Gastroesophageal sphincter (tissue), 4 donors: ENCODE data around the gene ZFP69B. TPM values are rescaled to one million over a fixed set of nuclear protein-coding genes. Genes with fewer than 3 reads are reported as not detected.

Experiments
- ATAC-seq: fragments of 150-250 bp; one replicate; pipeline ENCODE4 v1.9.1; 2016; ENCODE audit warnings: mild to moderate bottlenecking, moderate library complexity
- H3K27ac ChIP-seq, 4 donors: fragments of 200-600 bp; sonication (generic) in 3 of 4; 1 replicate in 3 of 4; 2 replicates in 1 of 4; pipeline ENCODE4 v1.5.1; 2016 to 2019
- H3K27me3 ChIP-seq: fragments of 200-600 bp; sonication (generic); one replicate; pipeline ENCODE4 v1.5.1; 2019
- H3K36me3 ChIP-seq, 2 donors: fragments of 200-600 bp; sonication (generic); one replicate each; pipeline ENCODE4 v1.5.1; 2019; ENCODE audit warnings: control low read depth in 1 of 2
- H3K4me1 ChIP-seq, 3 donors: fragments of 200-600 bp; sonication (generic); 1 replicate in 2 of 3; 2 replicates in 1 of 3; pipeline ENCODE4 v1.5.1; 2016 to 2019; ENCODE audit warnings: control low read depth in 2 of 3
- H3K4me3 ChIP-seq, 2 donors: fragments of 200-600 bp; sonication (generic); one replicate each; pipeline ENCODE4 v1.5.1; 2019; ENCODE audit warnings: mild to moderate bottlenecking in 1 of 2, moderate library complexity in 1 of 2
- H3K9me3 ChIP-seq, 3 donors: fragments of 200-600 bp; sonication (generic); one replicate each; pipeline ENCODE4 v1.5.1; 2017 to 2019; ENCODE audit warnings: control low read depth in 2 of 3
- CTCF ChIP-seq, 4 experiments: fragments of 200-600 bp in 2 of 4; fragments of 450-650 bp in 2 of 4; sonication (generic) in 1 of 4; IDR thresholded peaks; one replicate each; pipeline ENCODE4 v1.5.1; 2017 to 2019; ENCODE audit warnings: antibody characterized with exemption in 4 of 4, mild to moderate bottlenecking in 2 of 4, moderate library complexity in 2 of 4
- EP300 ChIP-seq: sonication (generic); formaldehyde crosslinking; IDR thresholded peaks from one replicate; pipeline ENCODE4 v1.6.1; 2017; ENCODE audit warnings: antibody characterized with exemption, mild to moderate bottlenecking
- POLR2A ChIP-seq, 2 donors: fragments of 450-650 bp; IDR thresholded peaks; one replicate each; pipeline ENCODE4 v1.6.1; 2017; ENCODE audit warnings: antibody characterized with exemption in 2 of 2, mild to moderate bottlenecking in 2 of 2, moderate library complexity in 1 of 2
- POLR2AphosphoS5 ChIP-seq: sonication (generic); formaldehyde crosslinking; IDR thresholded peaks from one replicate; pipeline ENCODE4 v1.6.1; 2017; ENCODE audit warnings: antibody characterized with exemption
- WGBS, 2 donors: methylation state at CpG; one replicate each; pipeline ENCODE4 v1.1.5; 2018; ENCODE audit warnings: low coverage in 1 of 2; 5-methylcytosine and 5-hydroxymethylcytosine counted together
- total RNA-seq, 4 donors: library from RNA; depleted of rRNA; stranded (reverse); fragments of >200 nt; gene quantifications; one replicate each; pipeline ENCODE4 v1.1.0, GENCODE V29; 2016

The ZFP69B gene
- total RNA-seq, 4 donors from 2014 or later, result 0.54 to 1.4 (median 1.2) TPM; not detected in 1

- no peaks in the 10 kb centered on the region for H3K27me3 ChIP-seq
- no peak for TF ChIP-seq POLR2A (IDR thresholded peaks at IDR 0.05)
- TF ChIP-seq CTCF (IDR thresholded peaks at IDR 0.05), result no peak
- TF ChIP-seq POLR2AphosphoS5, result no peak
- no peak for TF ChIP-seq EP300
- no peak overlapping the region for H3K4me3 ChIP-seq
- 83 to 96% methylated on average over 1 to 3 of the region's 3 CpGs for WGBS, 2 donors
- no peak overlapping the region for H3K27ac ChIP-seq
- H3K36me3 ChIP-seq, result peaks cover 0 to 82% of the 10 kb centered on the region in 2 donors
- no peaks in the 10 kb centered on the region for H3K4me1 ChIP-seq
- no peak for ATAC-seq
- H3K9me3 ChIP-seq, result no peaks in the 10 kb centered on the region
These were observed 35.9 kb upstream of the ZFP69B start for GRCh38 chr1:40414331-40414730.

- Histone ChIP-seq H3K9me3 (no peaks in the 10 kb centered on the region), H3K4me3 (no peak overlapping the region), H3K27me3 (no peaks in the 10 kb centered on the region), H3K27ac (no peak overlapping the region), H3K4me1 (no peaks in the 10 kb centered on the region), H3K36me3 (peaks cover 0 to 78% of the 10 kb centered on the region in 2 donors)
- 83% methylated on average over 1 of the region's 4 CpGs; no CpG with 5 or more reads in 1 of the 2 donors for WGBS, 2 donors
- no peak for ATAC-seq
- no peak for TF ChIP-seq POLR2A (IDR thresholded peaks at IDR 0.05)
- TF ChIP-seq EP300, result no peak
- no peak for TF ChIP-seq CTCF (IDR thresholded peaks at IDR 0.05)
- no peak for TF ChIP-seq POLR2AphosphoS5
These were observed 33.6 kb upstream of the ZFP69B start for GRCh38 chr1:40416709-40417108.

GRCh38 chr1:40421431-40422384, 28.6 kb upstream of the ZFP69B start:
- TF ChIP-seq EP300 (no peak), CTCF (IDR thresholded peaks at IDR 0.05) (no peak), POLR2AphosphoS5 (no peak), POLR2A (IDR thresholded peaks at IDR 0.05) (no peak)

GRCh38 chr1:40422630-40423263, 27.5 kb upstream of the ZFP69B start:
- Histone ChIP-seq H3K4me1 (no peaks in the 10 kb centered on the region), H3K9me3 (no peaks in the 10 kb centered on the region), H3K4me3 (no peak overlapping the region), H3K27ac (no peak overlapping the region), H3K27me3 (no peaks in the 10 kb centered on the region), H3K36me3 (peaks cover 0 to 47% of the 10 kb centered on the region in 2 donors)
- 53 to 75% methylated on average over 6 to 9 of the region's 11 CpGs for WGBS, 2 donors
- no peak for ATAC-seq
- TF ChIP-seq POLR2A (IDR thresholded peaks at IDR 0.05) (no peak), EP300 (no peak), CTCF (IDR thresholded peaks at IDR 0.05) (no peak), POLR2AphosphoS5 (no peak)

More at GRCh38 chr1:40421431-40422384, 28.6 kb upstream of the ZFP69B start:
- H3K36me3 ChIP-seq, result peaks cover 0 to 58% of the 10 kb centered on the region in 2 donors
- H3K27me3 ChIP-seq, result no peaks in the 10 kb centered on the region
- no peaks in the 10 kb centered on the region for H3K4me1 ChIP-seq
- H3K9me3 ChIP-seq, result no peaks in the 10 kb centered on the region
- no peak for ATAC-seq
- 62 to 82% methylated on average over 4 to 13 of the region's 15 CpGs for WGBS, 2 donors
- no peak overlapping the region for H3K27ac ChIP-seq
- H3K4me3 ChIP-seq, result no peak overlapping the region
